Mucosa of gallbladder (tissue), 1 donor: ENCODE measurements around the gene ZNF407. TPM values are rescaled to one million over a fixed set of nuclear protein-coding genes. Genes with fewer than 3 reads are reported as not detected.

Source experiments
- DNase-seq: peaks from one replicate; pipeline ENCODE4 v3.0.0-alpha.2; 2020; ENCODE audit warnings: low spot score
- total RNA-seq: library from RNA; stranded (reverse); gene quantifications from one replicate; pipeline ENCODE4 v1.2.1, GENCODE V29; 2021
- donor health status: DM: no; HTN: no; CAD: no.

ZNF407 gene
- total RNA-seq, 1 donor from 2014 or later: 15.0 TPM

DNA sequence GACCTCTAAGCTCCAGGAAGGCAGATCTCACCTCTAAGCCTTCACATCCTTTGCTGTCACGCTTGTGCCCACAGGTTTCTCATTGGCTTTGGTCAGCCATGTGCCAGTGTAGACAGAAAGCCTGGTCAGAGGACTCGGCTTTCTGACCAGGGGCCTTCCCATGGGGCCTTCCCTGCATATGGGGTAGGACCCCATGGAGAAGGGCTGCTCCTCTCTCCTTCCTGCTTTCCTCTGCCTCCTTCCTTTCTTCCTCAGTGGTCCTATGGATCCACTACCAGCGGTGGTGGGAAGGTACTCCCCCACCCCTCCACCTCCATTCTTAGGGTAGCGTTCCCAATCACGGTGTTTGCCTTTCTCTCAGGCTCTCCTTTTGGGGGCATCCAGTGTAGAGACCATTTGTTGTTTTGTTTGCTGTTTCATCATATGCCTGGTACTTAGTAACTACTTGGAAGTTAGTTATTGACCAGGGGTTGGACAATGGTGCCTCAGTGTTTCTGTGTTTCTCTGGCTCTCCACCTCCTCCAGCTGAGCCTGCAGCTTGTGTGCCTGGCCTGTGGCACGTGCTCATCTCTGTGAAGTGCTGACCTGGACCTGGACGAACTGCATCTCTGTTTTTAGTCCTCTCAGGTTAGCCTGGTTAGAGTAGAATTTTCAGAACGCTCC lies 71.6 kb downstream of the ZNF407 start:
- no peak for DNase-seq

GRCh38 chr18:74672371-74672770 lies 74.7 kb downstream of the ZNF407 start:
- no peak for DNase-seq

- DNase-seq: no peak
These were observed 76.8 kb downstream of the ZNF407 start for GRCh38 chr18:74674487-74674886.

GRCh38 chr18:74679006-74679678 lies 81.5 kb downstream of the ZNF407 start:
- no peak for DNase-seq

GRCh38 chr18:74679679-74680076 lies 82.0 kb downstream of the ZNF407 start:
- no peak for DNase-seq

GRCh38 chr18:74682141-74682990 lies 84.7 kb downstream of the ZNF407 start:
- DNase-seq: no peak

- no peak for DNase-seq
These were observed 85.3 kb downstream of the ZNF407 start for GRCh38 chr18:74682991-74683297.

DNA sequence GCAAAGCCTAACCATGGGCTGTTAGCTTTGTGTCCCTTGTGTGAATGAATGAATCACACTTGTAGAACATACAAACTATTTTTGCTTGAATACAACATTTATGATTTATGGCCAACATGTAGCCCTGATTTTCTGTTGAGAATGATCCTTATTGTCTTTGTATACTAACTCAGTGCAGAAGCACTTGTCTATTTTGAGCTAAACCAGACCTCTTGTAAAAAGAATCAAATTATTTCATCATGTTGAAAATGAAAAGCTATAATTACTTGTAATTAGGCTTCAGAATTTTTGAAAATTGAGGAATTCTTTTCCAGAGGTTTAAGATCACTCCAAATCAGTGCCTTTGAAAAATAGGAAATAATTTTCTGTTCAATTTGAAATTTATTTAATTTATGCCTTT lies 85.9 kb downstream of the ZNF407 start:
- no peak for DNase-seq

DNA sequence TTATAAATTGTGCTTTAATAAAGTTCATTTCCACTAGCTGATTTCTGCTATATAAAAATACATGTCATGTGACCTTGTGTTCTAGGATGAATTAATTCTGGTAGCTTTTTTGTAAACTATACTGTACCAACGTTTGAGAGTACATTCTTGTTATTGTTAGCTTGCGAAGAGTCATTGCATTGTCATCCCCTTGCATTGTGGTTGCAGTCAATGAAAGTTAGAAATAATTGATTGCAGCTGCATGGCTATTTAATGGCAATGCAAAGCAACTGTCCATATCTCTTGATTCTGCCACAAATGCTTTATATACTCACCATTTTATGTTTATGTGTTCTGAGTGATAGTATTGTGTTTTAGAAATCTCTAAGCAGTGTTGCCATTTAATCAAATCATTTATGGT lies 91.6 kb downstream of the ZNF407 start:
- no peak for DNase-seq

- no peak for DNase-seq
These were observed 94.8 kb downstream of the ZNF407 start for GRCh38 chr18:74692367-74693013.

DNA sequence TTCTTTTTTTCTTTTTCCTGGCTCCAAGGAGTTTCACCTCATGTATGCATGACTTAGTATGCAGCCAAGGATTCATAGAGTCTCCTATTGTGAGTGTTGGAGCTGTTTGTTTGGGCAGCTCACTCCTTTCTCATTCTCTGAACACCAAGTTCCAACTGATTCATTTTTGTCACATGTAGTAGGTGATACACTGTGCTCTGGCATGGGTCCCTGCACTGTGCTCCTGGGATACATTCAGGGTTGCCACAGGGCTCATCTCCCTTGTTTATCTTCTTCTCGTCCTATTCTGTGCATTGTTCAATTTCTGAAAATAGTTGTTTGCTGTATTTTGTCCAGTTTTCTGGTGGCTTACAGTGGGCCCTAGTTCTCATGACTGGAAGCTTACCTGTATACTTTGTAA lies 96.8 kb downstream of the ZNF407 start:
- DNase-seq: no peak

GRCh38 chr18:74695170-74695569 lies 97.5 kb downstream of the ZNF407 start:
- no peak for DNase-seq

DNA sequence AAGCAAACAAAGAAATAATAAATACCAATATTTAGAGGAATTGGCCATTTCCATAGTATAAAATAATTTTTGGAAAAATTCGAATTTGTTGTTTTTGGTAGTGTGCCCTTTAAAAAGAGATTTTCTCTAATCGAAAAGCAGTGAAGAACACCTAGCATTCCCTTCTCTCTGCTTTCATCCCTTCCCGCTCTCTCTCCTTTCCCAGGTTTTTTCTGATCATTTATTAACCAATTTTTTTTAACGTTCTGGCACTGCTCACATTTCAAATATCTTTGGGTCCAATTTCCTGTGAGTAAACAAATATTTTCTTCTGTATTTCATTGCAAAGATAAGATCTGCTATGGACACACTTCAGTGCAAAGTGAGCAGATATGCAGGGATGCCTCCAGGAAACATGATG lies 101.2 kb downstream of the ZNF407 start:
- DNase-seq: no peak

GRCh38 chr18:74699455-74699854 lies 101.8 kb downstream of the ZNF407 start:
- DNase-seq: no peak

DNA sequence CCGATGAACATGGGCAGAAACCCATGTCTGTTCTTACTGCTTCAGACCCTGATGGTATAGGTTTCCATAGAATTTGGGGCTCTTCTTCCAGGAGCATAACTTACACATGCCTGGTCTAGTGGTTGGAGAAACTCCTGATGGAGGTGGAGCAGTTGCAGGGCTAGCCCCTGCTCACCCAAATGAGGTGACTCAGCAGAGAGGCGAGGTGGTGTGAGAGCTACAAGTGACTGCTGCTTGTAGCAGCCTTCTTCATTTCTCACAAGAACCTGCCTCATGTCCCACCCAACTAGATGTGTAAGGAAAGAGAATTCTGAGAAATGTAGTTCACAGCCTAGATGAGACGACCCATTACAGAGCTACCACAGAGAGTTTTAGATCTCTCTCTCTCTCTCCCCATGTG lies 105.3 kb downstream of the ZNF407 start:
- no peak for DNase-seq

GRCh38 chr18:74708169-74708568 lies 110.5 kb downstream of the ZNF407 start:
- no peak for DNase-seq

- DNase-seq: no peak
These were observed 111.8 kb downstream of the ZNF407 start for GRCh38 chr18:74709452-74709851.

DNA sequence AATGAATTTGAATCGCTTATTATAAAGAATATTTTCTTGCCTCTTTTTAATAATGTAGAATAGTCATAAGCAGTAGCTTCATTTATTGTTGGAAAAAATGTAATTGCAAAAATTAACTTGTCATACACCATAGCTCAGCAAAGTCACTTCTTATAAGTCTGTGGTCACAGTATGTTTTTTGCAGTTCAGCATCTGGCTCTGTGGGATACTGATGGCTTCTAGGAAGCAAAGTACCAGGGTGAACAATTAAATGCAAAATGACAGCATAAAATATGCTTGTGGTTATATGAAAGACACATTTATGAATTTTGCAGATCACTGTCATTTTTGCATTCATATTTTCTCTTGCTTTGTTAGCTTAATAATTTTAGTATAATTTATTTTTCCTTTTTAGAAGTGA lies 116.5 kb downstream of the ZNF407 start:
- no peak for DNase-seq

- no peak for DNase-seq
These were observed 117.1 kb downstream of the ZNF407 start for GRCh38 chr18:74714791-74715190.

DNA sequence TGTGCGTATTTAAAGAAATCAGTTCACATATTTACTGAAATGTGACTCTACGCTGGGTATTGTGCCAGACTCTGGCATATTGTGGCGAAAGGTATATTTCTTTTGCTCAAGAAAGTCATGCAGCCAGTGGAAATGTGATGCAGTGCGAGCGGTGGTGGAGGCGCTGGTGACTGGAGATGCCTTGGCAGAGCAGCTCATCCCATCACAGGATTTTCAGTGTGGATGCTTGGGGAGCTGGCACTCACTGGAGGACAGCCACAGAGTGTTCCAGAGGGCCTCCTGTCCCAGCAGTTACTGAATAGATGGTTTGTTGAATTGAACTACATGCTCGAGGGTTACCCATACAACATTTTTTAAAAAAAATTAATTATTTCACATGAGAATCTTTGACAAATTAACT lies 117.6 kb downstream of the ZNF407 start:
- DNase-seq: no peak

DNA sequence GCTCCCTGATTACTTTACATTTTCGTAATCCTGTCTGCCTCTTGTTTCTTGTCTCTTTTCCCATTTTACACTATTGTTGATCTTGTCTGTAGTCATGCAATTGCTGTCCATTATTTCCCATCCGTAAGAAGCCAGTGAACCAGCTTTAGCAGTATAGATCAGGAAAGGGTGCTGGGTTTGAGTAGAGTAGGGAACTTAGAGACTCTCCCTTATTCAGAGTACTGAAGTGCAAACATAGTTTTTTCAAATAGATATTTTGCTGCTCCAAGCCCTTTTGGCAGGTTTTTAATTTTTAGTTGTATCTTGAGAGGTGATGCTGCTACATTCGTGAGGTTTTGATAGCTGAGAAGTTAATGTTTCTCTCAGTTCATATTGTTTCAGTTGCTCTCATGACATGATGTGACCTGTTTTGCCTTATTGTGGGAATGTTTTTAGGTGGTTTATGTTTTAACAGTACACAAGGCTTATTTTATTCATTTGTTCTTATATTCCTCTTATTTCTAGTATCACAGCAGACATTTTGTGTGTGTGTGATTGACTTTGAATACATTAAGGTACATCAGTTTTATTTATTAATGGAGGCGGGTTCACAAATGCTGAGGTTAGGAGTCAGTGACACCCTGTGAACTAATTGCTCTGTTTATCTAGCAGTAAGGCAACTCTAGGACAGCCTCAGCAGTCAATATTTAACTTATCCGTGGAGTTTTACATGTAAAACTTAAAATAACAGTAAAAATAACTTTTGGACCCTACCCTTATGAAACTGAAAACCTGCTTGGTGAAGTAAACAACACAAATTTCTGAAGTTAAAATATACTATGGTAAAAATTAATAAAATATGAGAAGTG lies 118.4 kb downstream of the ZNF407 start:
- DNase-seq: no peak

DNA sequence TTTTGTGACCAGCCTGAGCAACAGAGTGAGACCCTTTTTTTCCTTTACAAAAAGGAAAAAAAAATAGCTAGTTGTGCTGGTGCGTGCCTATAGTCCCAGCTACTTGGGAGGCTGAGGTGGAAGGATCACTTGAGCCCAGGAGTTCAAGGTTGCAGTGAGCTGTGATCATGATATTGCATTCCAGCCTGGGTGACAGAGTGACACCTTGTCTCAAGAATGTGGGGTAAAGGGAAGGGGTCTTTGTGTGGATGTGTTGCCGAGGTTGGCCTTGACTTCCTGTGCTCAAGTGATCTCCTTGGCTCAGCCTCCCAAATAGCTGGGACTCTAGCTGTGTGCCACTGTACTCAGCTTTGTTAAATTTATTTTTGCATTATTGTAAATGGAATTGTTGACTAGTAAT lies 120.6 kb downstream of the ZNF407 start:
- no peak for DNase-seq
